GM23248 (cell line): ENCODE results near the gene TRAF3IP1. TPM values are rescaled to one million over a fixed set of nuclear protein-coding genes. Genes with fewer than 3 reads are reported as not detected.
"Not testable (repeated sequence)": the region's sequence is repeated elsewhere in the genome, so short reads cannot be mapped to it uniquely, and the experiment has no call there.

Experiments used
- DNase-seq: peaks from one replicate; pipeline ENCODE4 v3.0.0-alpha.2; 2015
- H2AFZ ChIP-seq: fragments of 200-600 bp; sonication (generic); 2 replicates; pipeline ENCODE4 v1.6.1; 2016; ENCODE audit warnings: antibody characterized with exemption
- H3F3A ChIP-seq: fragments of 200-600 bp; sonication (generic); 2 replicates; pipeline ENCODE4 v1.6.1; 2016; ENCODE audit warnings: mild to moderate bottlenecking, antibody characterized with exemption, mixed run types; ENCODE audit not compliant: insufficient read depth
- H3K27ac ChIP-seq: fragments of 200-600 bp; sonication (generic); 2 replicates; pipeline ENCODE4 v1.5.1; 2016; ENCODE audit warnings: mild to moderate bottlenecking
- H3K27me3 ChIP-seq: fragments of 200-600 bp; sonication (generic); replicated peaks from 2 replicates; pipeline ENCODE4 v1.6.1; 2016; ENCODE audit warnings: mild to moderate bottlenecking; ENCODE audit not compliant: insufficient read depth
- H3K36me3 ChIP-seq: fragments of 200-600 bp; sonication (generic); 2 replicates; pipeline ENCODE4 v1.6.1; 2016; ENCODE audit warnings: low read depth, mild to moderate bottlenecking
- H3K4me1 ChIP-seq: fragments of 200-600 bp; sonication (generic); 2 replicates; pipeline ENCODE4 v1.6.1; 2016; ENCODE audit warnings: mild to moderate bottlenecking; ENCODE audit not compliant: insufficient read depth
- H3K4me2 ChIP-seq: fragments of 200-600 bp; sonication (generic); one replicate; pipeline ENCODE4 v1.6.1; 2016; ENCODE audit warnings: mild to moderate bottlenecking; ENCODE audit not compliant: unreplicated experiment
- H3K4me3 ChIP-seq: fragments of 200-600 bp; sonication (generic); 2 replicates; pipeline ENCODE4 v1.5.1; 2016; ENCODE audit warnings: mild to moderate bottlenecking
- H3K79me2 ChIP-seq: fragments of 200-600 bp; sonication (generic); 2 replicates; pipeline ENCODE4 v1.6.1; 2016; ENCODE audit warnings: mild to moderate bottlenecking; ENCODE audit not compliant: insufficient read depth
- H3K9ac ChIP-seq: fragments of 200-600 bp; sonication (generic); 2 replicates; pipeline ENCODE4 v1.6.1; 2016; ENCODE audit warnings: mild to moderate bottlenecking
- H3K9me2 ChIP-seq: fragments of 200-600 bp; sonication (generic); 2 replicates; pipeline ENCODE4 v1.6.1; 2016; ENCODE audit warnings: mixed run types, mild to moderate bottlenecking, moderate library complexity; ENCODE audit not compliant: insufficient read depth
- H3K9me3 ChIP-seq: fragments of 200-600 bp; sonication (generic); one replicate; pipeline ENCODE4 v1.6.1; 2017; ENCODE audit warnings: low read depth
- H4K20me1 ChIP-seq: fragments of 200-600 bp; sonication (generic); 2 replicates; pipeline ENCODE4 v1.6.0; 2016; ENCODE audit not compliant: insufficient read depth
- EZH2 ChIP-seq: fragments of 200-600 bp; sonication (generic); IDR thresholded peaks from 2 replicates; pipeline ENCODE4 v1.6.1; 2018; ENCODE audit warnings: antibody characterized with exemption, mild to moderate bottlenecking; ENCODE audit not compliant: insufficient read depth, poor library complexity, severe bottlenecking
- EZH2phosphoT487 ChIP-seq: fragments of 200-600 bp; sonication (generic); IDR thresholded peaks from 2 replicates; pipeline ENCODE4 v1.6.1; 2018; ENCODE audit warnings: antibody characterized with exemption, moderate library complexity, mild to moderate bottlenecking, low read depth; ENCODE audit not compliant: insufficient read depth
- WGBS, 2 experiments: methylation state at CpG; one replicate each; pipeline ENCODE4 v1.1.6; 2015 to 2017; ENCODE audit warnings: low lambda C conversion rate in 2 of 2, low coverage in 1 of 2; ENCODE audit errors: missing lambda C conversion rate in 2 of 2; 5-methylcytosine and 5-hydroxymethylcytosine counted together
- in situ Hi-C: fragments of 300-500 bp; cut with MboI; formaldehyde crosslinking; loops from 2 replicates; pipeline ENCODE4 v1.15.0; 2020
- polyA plus RNA-seq: library from polyadenylated mRNA; unstranded; fragments of >200 nt; fragmentation: Nextera tagmentation; extraction: Ambion mirVana; gene quantifications from 2 replicates; pipeline ENCODE4 v1.2.1, GENCODE V29; 2016
- total RNA-seq: library from RNA; depleted of rRNA; stranded (reverse); fragments of >200 nt; shearing (Covaris generic); gene quantifications from 2 replicates; pipeline ENCODE4 v1.2.3, GENCODE V29; 2014; rRNA removed

The TRAF3IP1 gene
- total RNA-seq (7.2 and 9.5 TPM in 2 replicates), polyA plus RNA-seq (10.6 and 11.0 TPM in 2 replicates)

GRCh38 chr2:238320246-238320647, at the start of gene TRAF3IP1:
Gene TRAF3IP1 (plus strand): TSS chr2:238320518. CDS start chr2:238320663, 145 bp downstream.
- H3K9me3 ChIP-seq = no peaks in the 10 kb centered on the region
- peak within 1 kb of the TSS; percentile 81 for H2AFZ ChIP-seq
- H3K79me2 ChIP-seq = peaks cover 33% of the 10 kb centered on the region
- H3K9ac ChIP-seq = peak within 1 kb of the TSS; percentile 73
- no peaks in the 10 kb centered on the region for H3K9me2 ChIP-seq
- H3K36me3 ChIP-seq = no peaks in the 10 kb centered on the region
- H4K20me1 ChIP-seq = no peaks in the 10 kb centered on the region
- 0 to 1% methylated on average over 39 to 45 of the region's 58 CpGs for WGBS, 2 experiments
- no peak for TF ChIP-seq EZH2
- no peak for TF ChIP-seq EZH2phosphoT487
- in situ Hi-C loops = no loop called here
- peak; percentile 94 for DNase-seq
- peaks cover 7% of the 10 kb centered on the region for H3K4me1 ChIP-seq
- no peak within 1 kb of the TSS for H3K27ac ChIP-seq
- peak within 1 kb of the TSS; percentile 81 for H3K4me2 ChIP-seq
- H3K27me3 ChIP-seq = no peaks in the 10 kb centered on the region
- H3K4me3 ChIP-seq = peak within 1 kb of the TSS; percentile 75
- H3F3A ChIP-seq = no peaks in the 10 kb centered on the region

DNA sequence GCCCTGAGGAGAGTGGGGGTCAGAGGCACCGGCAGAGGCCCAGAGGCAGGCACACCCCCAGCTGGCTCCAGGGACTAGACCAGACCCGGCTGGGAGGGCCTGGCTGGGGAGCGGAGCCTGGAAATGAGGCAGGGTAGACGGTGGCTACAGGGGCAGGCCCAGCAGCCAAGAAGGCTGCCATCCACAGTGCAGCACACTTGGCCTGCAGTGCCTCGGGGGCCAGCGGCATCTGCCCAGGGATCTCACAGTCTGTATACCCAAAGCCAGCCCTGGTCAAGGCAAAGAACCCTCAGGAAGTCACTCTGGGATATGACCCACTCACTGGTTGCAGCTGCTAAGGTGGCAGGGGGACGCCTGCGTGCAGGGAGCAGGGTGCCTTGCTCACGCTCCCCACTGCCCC, 49.7 kb upstream of the TRAF3IP1 start:
- no peaks in the 10 kb centered on the region for H3K9me2 ChIP-seq
- H3K9ac ChIP-seq = no peak overlapping the region
- 93 to 94% methylated on average over 9 of the region's 9 CpGs for WGBS, 2 experiments
- no peak overlapping the region for H3K27ac ChIP-seq
- no peak overlapping the region for H3K4me2 ChIP-seq
- no peaks in the 10 kb centered on the region for H4K20me1 ChIP-seq
- no peaks in the 10 kb centered on the region for H3K79me2 ChIP-seq
- DNase-seq = no peak
- H3F3A ChIP-seq = no peaks in the 10 kb centered on the region
- H3K36me3 ChIP-seq = no peaks in the 10 kb centered on the region
- no peaks in the 10 kb centered on the region for H3K9me3 ChIP-seq
- H3K4me1 ChIP-seq = no peaks in the 10 kb centered on the region
- no peak overlapping the region for H3K4me3 ChIP-seq
- in situ Hi-C loops = loop anchor here (25.0 kb wide), 1 partner anchor 683 kb away; the partner anchor contains the start of gene RAB17
- no peaks in the 10 kb centered on the region for H3K27me3 ChIP-seq
- TF ChIP-seq EZH2 = no peak
- no peak for TF ChIP-seq EZH2phosphoT487
- H2AFZ ChIP-seq = no peak overlapping the region

DNA sequence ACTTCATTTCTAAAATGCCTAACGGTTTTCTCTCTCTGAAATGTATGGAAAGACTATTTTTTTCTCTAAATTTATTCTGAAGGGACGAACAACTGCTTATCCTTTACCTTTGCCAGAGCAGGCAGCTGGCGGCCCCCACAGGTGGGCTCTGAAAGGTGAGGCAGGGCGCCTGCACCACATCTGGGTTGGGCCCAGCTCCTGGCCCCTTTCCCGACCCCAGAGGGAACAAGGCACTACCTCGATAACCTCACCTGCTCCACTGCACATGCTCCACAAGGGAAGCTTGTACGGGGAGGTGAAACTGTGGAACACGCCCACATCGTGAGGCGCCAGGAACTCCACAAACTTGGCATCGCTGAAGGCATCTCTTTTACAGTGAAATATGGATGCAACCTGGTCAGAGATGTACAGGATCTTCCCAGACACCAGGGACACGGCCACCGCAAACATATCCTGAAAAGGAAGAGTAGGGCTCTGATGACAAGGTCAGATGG, 49.2 kb upstream of the TRAF3IP1 start:
- Histone ChIP-seq H4K20me1 (no peaks in the 10 kb centered on the region), H3K4me1 (no peaks in the 10 kb centered on the region), H3K27me3 (no peaks in the 10 kb centered on the region), H3K4me3 (no peak overlapping the region), H3K9me2 (no peaks in the 10 kb centered on the region), H2AFZ (no peak overlapping the region), H3K36me3 (no peaks in the 10 kb centered on the region), H3K27ac (no peak overlapping the region), H3K9ac (no peak overlapping the region), H3K79me2 (no peaks in the 10 kb centered on the region), H3K4me2 (no peak overlapping the region), H3K9me3 (no peaks in the 10 kb centered on the region), H3F3A (no peaks in the 10 kb centered on the region)
- DNase-seq = no peak
- TF ChIP-seq EZH2phosphoT487 (no peak), EZH2 (no peak)
- 81 to 83% methylated on average over 13 of the region's 13 CpGs for WGBS, 2 experiments
- in situ Hi-C loops = loop anchor here (25.0 kb wide), 1 partner anchor 684 kb away; the partner anchor contains the start of gene RAB17

GRCh38 chr2:238271686-238272085, 48.6 kb upstream of the TRAF3IP1 start:
- not testable (repeated sequence) for H3K27ac ChIP-seq, H3F3A ChIP-seq

More at GRCh38 chr2:238271686-238272085, 48.6 kb upstream of the TRAF3IP1 start:
- not testable (repeated sequence) for H3K9me3 ChIP-seq, H3K9me2 ChIP-seq, H3K4me3 ChIP-seq, H3K9ac ChIP-seq, H3K27me3 ChIP-seq, H3K4me1 ChIP-seq, H3K36me3 ChIP-seq, H2AFZ ChIP-seq, DNase-seq, H3K4me2 ChIP-seq, H4K20me1 ChIP-seq, H3K79me2 ChIP-seq
- WGBS, 2 experiments = 82 to 84% methylated on average over 8 of the region's 8 CpGs
- in situ Hi-C loops = loop anchor here (25.0 kb wide), 1 partner anchor 684 kb away; the partner anchor contains the start of gene RAB17
